AG04450 (cell line): ENCODE results near the gene MYOZ1. TPM values are rescaled to one million over a fixed set of nuclear protein-coding genes. Genes with fewer than 3 reads are reported as not detected.

Experiments used
- CTCF ChIA-PET: fragments of 300-600, 350-600 bp; formaldehyde crosslinking; extraction: SDS; loops from one replicate; lab custom pipeline; 2022; ENCODE audit warnings: antibody characterized with exemption, inconsistent platforms; lab: Charles Lee
- POLR2A ChIA-PET: fragments of 350-600 bp; formaldehyde crosslinking; extraction: SDS; loops from one replicate; lab custom pipeline; 2021; ENCODE audit warnings: antibody characterized with exemption, inconsistent platforms; lab: Yijun Ruan, JAX
- DNase-seq: peaks from one replicate; pipeline ENCODE4 v3.0.0-alpha.2; 2011; ENCODE audit warnings: low read depth, low spot score
- H3K27ac ChIP-seq: one replicate; pipeline ENCODE4 v1.5.1; 2012; ENCODE audit warnings: low read depth, low read length, control low read depth
- H3K27me3 ChIP-seq: one replicate; pipeline ENCODE4 v1.6.0; 2012; ENCODE audit warnings: low read length; ENCODE audit not compliant: control insufficient read depth, insufficient read depth
- H3K4me3 ChIP-seq: 2 replicates; pipeline ENCODE4 v1.5.1; 2011; ENCODE audit warnings: mild to moderate bottlenecking, low read depth, low read length, control low read depth
- H3K9me3 ChIP-seq: 2 replicates; pipeline ENCODE4 v1.5.1; 2012; ENCODE audit warnings: low read length; ENCODE audit not compliant: control insufficient read depth, insufficient read depth
- polyA plus RNA-seq: library from polyadenylated mRNA; depleted of rRNA; stranded (reverse); fragments of >200 nt; gene quantifications from 2 replicates; pipeline ENCODE4 v1.2.3, GENCODE V29; 2011
- TF ChIP-seq, protein P1 (sequence below): IDR thresholded peaks from 2 replicates; pipeline ENCODE4 v1.5.1; 2011; ENCODE audit warnings: low read depth, low read length, control low read depth, inconsistent platforms

MYOZ1 gene
- polyA plus RNA-seq, 1 experiment, result not detected

- Histone ChIP-seq H3K9me3 (peaks cover 3% of the 10 kb centered on the region; the same call in 1 of the 2 replicates), H3K27me3 (peaks cover 4% of the 10 kb centered on the region), H3K4me3 (no peak overlapping the region), H3K27ac (no peak overlapping the region)
- TF ChIP-seq, protein P1, sequence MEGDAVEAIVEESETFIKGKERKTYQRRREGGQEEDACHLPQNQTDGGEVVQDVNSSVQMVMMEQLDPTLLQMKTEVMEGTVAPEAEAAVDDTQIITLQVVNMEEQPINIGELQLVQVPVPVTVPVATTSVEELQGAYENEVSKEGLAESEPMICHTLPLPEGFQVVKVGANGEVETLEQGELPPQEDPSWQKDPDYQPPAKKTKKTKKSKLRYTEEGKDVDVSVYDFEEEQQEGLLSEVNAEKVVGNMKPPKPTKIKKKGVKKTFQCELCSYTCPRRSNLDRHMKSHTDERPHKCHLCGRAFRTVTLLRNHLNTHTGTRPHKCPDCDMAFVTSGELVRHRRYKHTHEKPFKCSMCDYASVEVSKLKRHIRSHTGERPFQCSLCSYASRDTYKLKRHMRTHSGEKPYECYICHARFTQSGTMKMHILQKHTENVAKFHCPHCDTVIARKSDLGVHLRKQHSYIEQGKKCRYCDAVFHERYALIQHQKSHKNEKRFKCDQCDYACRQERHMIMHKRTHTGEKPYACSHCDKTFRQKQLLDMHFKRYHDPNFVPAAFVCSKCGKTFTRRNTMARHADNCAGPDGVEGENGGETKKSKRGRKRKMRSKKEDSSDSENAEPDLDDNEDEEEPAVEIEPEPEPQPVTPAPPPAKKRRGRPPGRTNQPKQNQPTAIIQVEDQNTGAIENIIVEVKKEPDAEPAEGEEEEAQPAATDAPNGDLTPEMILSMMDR, result peak; percentile 81
- no peak for DNase-seq
- CTCF ChIA-PET, result interaction anchor here (0.6 to 10.0 kb wide), 36 partner anchors 8 to 1597 kb away, joined by 3 to 284 read pairs (median 4); partner anchors contain the start of genes SYNPO2L and USP54
- POLR2A ChIA-PET, result no interaction called here
Observed at GRCh38 chr10:73644015-73644743, 2.9 kb upstream of the MYOZ1 start.

DNA sequence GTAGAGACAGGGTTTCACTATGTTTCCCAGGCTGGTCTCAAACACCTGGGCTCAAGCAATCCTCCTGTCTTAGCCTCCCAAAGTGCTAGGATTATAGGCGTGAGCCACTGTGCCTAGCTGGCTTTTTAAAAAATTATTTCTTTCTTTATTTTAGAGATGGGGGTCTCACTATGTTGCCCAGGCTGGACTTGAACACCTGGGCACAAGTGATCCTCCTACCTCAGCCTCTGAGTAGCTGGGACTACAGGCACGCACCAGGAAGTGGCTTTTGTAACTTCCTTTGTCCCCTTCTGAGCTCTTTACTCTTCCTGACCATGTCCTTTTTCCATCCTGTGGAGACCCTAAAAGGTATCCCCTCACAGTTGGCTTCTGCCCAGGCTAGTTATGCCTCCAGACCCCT is 2.1 kb upstream of the MYOZ1 start:
- ChIA-PET CTCF (interaction anchor here (0.6 to 10.0 kb wide), 30 partner anchors 8 to 236 kb away, joined by 3 to 284 read pairs (median 4); partner anchors contain the start of gene SYNPO2L), POLR2A (no interaction called here)
- Histone ChIP-seq H3K27me3 (peaks cover 4% of the 10 kb centered on the region), H3K4me3 (no peak overlapping the region), H3K9me3 (peaks cover 3% of the 10 kb centered on the region; the same call in 1 of the 2 replicates), H3K27ac (no peak overlapping the region)
- DNase-seq, result no peak
- TF ChIP-seq, protein P1, result no peak

- TF ChIP-seq, protein P1, result no peak
- Histone ChIP-seq H3K27ac (no peak overlapping the region), H3K4me3 (no peak overlapping the region), H3K9me3 (no peaks in the 10 kb centered on the region), H3K27me3 (peaks cover 13% of the 10 kb centered on the region)
- ChIA-PET CTCF (interaction anchor here (10.0 kb wide), 1 partner anchor 110 kb away, joined by 284 read pairs; no protein-coding TSS in a partner anchor), POLR2A (no interaction called here)
- no peak for DNase-seq
Observed at GRCh38 chr10:73639286-73639685, 2.0 kb downstream of the MYOZ1 start.

DNA sequence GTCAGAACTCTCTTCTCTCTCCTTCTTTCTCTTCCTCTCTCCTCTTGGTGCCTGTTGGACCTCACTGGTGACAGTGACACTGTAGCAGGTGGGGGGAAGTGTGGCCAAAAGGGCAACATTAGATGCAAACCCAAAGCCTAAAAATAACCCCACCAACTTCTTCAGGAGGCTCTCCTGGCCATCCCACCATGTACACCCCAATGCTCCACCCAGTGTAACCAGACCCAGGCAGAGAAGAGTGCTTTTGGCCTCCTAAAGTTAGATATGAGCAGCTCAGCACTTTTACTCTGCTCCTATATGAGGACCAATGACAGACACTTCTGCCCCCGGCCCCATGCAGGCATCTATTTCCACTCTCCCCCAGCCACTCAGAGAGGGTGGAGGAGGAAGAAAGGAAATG is 5.5 kb downstream of the MYOZ1 start:
- POLR2A ChIA-PET, result no interaction called here
- no peak for DNase-seq
- CTCF ChIA-PET, result interaction anchor here (1.2 kb wide), 2 partner anchors 8 to 107 kb away, joined by 5 read pairs; no protein-coding TSS in a partner anchor
- Histone ChIP-seq H3K27me3 (peaks cover 12% of the 10 kb centered on the region), H3K27ac (no peak overlapping the region), H3K9me3 (no peaks in the 10 kb centered on the region), H3K4me3 (no peak overlapping the region)
- TF ChIP-seq, protein P1, result no peak

GRCh38 chr10:73634421-73634820 is 6.9 kb downstream of the MYOZ1 start:
- peaks cover 9% of the 10 kb centered on the region for H3K27me3 ChIP-seq
- no peak for DNase-seq
- TF ChIP-seq, protein P1, result no peak
- H3K27ac ChIP-seq, result no peak overlapping the region
- no peaks in the 10 kb centered on the region for H3K9me3 ChIP-seq
- ChIA-PET CTCF (interaction anchor here (1.2 kb wide), 1 partner anchor 10 kb away, joined by 4 read pairs; no protein-coding TSS in a partner anchor), POLR2A (no interaction called here)
- H3K4me3 ChIP-seq, result no peak overlapping the region
